Measurements from ENCODE around the gene GAS1. TPM values are rescaled to one million over a fixed set of nuclear protein-coding genes. Genes with fewer than 3 reads are reported as not detected.
A peak's percentile ranks its signal among the peaks of the same experiment; 100 is the strongest.

Gene GAS1
- total RNA-seq, 1 donor from 2014 or later, result 70.0 TPM

DNA sequence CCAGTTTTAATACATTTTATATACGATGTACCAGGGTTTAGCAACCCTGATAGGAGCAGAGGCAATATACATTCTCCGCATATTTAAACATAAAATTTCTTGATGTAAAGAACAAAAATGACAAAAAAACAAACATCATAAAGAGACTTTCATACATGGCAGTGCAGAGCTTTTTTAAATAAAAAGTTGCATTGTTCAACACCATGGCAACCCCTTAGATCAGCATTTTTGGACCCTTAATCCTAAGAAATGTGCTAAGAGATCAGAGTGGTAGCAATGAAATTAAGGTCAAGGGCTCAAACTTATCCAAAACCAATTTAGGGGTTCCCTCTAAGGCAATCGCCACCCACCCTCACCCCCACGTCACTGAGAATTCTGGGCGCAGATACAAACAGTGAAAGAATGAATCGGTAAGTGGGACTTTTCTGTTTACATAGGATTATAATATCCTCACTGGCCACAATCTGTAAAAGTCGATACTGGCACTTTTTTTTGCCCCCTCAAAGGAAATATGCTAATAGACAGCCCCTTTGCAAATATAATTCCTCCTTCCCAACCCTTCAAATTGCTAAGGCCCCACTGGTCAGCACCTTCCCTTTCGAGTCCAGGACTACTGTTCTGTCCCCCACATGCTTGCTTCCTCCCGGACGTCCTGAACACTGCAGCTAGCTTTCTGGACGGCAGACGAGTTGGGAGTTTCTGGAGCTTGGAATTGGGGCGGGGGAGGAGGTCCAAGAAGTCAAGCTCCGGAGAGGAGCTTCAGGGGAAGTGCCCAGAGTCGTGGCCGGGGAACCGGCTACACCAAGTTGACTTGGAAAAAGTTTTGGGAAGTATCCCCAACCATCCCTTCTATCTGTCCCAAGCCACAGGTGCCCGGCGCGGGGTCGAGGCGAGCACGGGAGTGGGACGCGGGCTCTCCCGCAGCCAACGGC is 2.2 kb downstream of the GAS1 start:
- H3K9me3 Mint-ChIP-seq (ENCODE audit: low read depth), result no peaks in the 10 kb centered on the region
- H3K27ac Mint-ChIP-seq (ENCODE audit: unreplicated experiment), result peak overlapping the region; percentile 88
- H3K4me1 Mint-ChIP-seq (ENCODE audit: low read depth), result peaks cover 48% of the 10 kb centered on the region
- peaks cover 2% of the 10 kb centered on the region for H3K36me3 Mint-ChIP-seq (ENCODE audit: low read depth)
- TF ChIP-seq, protein P1, sequence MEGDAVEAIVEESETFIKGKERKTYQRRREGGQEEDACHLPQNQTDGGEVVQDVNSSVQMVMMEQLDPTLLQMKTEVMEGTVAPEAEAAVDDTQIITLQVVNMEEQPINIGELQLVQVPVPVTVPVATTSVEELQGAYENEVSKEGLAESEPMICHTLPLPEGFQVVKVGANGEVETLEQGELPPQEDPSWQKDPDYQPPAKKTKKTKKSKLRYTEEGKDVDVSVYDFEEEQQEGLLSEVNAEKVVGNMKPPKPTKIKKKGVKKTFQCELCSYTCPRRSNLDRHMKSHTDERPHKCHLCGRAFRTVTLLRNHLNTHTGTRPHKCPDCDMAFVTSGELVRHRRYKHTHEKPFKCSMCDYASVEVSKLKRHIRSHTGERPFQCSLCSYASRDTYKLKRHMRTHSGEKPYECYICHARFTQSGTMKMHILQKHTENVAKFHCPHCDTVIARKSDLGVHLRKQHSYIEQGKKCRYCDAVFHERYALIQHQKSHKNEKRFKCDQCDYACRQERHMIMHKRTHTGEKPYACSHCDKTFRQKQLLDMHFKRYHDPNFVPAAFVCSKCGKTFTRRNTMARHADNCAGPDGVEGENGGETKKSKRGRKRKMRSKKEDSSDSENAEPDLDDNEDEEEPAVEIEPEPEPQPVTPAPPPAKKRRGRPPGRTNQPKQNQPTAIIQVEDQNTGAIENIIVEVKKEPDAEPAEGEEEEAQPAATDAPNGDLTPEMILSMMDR (IDR thresholded peaks at IDR 0.05), result no peak
- no peak for DNase-seq (ENCODE audit: low spot score)
- peak overlapping the region; percentile 88 for H3K4me3 Mint-ChIP-seq (ENCODE audit: unreplicated experiment)
- no peaks in the 10 kb centered on the region for H3K27me3 Mint-ChIP-seq (ENCODE audit: low read depth)

DNA sequence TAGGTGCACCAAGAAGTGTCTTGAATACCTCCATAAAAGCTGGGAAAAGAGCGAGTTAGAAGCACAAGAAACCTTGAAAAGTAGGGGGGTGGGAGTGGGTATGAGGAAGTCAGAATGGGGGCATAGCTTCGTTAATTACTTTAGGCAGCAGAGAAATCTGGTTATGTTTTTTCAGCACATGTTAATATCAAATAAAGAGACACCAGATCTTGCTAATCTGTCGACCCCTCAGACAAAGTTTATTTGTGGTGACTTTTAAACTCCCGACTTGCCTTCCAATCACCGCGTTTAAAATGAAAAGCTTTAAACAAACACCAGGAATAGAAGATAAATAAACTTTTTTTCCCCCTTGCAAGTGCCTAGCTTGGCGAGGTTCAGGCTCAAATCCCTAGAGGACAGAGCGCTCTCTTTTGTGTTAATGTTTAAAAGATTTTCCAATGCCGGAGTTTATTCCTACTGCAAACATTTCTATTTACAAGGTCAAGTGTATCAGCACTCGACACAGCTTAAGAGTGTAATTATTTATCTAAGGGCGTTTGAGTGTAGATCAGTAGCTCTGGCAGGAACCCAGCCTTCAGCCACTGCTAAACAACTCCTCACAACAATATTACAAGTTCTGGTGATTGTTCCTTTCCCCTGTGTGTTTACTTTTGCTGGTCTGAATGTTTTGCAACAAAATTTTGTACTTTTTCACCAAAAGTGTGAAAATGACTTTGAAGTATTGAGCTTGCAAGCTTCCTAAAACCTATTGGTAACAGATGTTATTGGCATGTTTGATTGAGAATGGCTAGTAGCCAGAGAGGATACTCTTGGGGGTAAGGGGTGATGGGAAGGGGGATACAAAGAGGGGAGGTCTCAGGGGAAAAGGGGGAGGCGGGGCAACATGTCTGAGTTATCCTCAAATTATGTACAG is 3.8 kb downstream of the GAS1 start:
- DNase-seq (ENCODE audit: low spot score), result no peak
- TF ChIP-seq, protein P1 (IDR thresholded peaks at IDR 0.05), result no peak
- H3K4me1 Mint-ChIP-seq (ENCODE audit: low read depth), result peaks cover 33% of the 10 kb centered on the region
- H3K9me3 Mint-ChIP-seq (ENCODE audit: low read depth), result peaks cover 4% of the 10 kb centered on the region
- peak overlapping the region; percentile 88 for H3K4me3 Mint-ChIP-seq (ENCODE audit: unreplicated experiment)
- peak overlapping the region; percentile 2 for H3K27ac Mint-ChIP-seq (ENCODE audit: unreplicated experiment)
- H3K36me3 Mint-ChIP-seq (ENCODE audit: low read depth), result peaks cover 2% of the 10 kb centered on the region
- no peaks in the 10 kb centered on the region for H3K27me3 Mint-ChIP-seq (ENCODE audit: low read depth)

DNA sequence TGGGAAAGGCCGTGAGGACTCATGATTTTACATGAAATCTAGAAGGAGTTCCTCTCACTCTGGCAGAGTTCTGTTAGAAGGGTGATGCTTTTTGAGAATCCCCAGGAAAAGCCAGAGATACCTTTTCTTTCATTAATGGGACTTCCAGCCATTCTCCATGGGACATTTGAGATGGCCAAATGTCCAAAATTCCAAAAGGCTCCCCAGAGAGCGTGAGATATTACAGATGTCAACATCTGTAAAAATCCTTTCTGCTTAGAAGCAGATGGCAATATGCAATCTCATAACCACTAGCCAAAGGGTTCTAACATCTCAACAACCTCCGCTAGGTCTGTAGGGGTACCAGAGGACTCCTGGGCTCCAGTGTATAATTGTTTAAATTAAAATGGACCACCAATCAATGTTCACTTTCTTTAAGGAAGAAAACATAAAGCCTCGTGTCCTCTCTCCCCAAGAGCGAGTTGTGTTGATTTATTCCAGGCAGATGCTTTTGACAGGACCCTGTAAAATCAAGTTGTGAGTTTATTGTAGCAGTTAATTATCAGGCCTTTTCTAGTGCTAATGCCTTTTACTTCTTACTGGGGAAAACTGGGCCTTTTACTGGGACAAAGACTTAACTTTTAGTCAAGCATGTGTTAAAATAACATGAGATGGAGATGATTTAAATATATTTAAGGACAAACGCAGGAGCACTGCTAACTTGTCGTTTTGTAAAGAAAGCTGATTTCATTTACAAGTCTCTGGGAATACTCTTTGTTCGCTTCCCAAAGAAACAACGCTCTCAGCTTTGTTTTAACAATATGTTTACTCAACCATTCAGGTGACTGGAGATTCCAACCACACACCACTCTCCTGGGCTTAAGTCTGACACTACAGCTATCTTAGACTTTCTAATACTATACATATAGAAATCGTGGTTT is 4.8 kb downstream of the GAS1 start:
- TF ChIP-seq, protein P1 (IDR thresholded peaks at IDR 0.05), result no peak
- Mint-ChIP-seq H3K9me3 (ENCODE audit: low read depth) (peaks cover 4% of the 10 kb centered on the region), H3K27ac (ENCODE audit: unreplicated experiment) (no peak overlapping the region), H3K4me1 (ENCODE audit: low read depth) (peaks cover 27% of the 10 kb centered on the region), H3K36me3 (ENCODE audit: low read depth) (peaks cover 2% of the 10 kb centered on the region), H3K27me3 (ENCODE audit: low read depth) (no peaks in the 10 kb centered on the region), H3K4me3 (ENCODE audit: unreplicated experiment) (no peak overlapping the region)
- no peak for DNase-seq (ENCODE audit: low spot score)

DNA sequence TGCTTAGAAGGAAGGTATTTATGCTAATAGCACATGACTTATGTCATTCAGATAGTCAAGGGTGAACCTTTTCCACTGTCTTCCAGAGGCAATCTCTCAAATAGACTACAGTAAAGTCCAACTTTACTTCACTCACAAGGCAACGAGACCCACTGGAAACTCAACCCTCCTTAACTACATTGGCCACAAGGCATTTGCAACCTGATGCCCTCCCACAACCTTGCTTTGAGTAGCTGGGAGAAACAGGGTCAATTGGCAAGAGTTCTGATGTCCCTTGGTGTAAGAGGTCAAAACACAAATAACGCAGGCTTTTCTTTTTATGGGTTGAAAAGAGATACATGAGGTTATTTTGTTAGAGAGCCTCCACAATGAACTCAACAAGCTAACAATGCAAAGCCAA is 6.1 kb downstream of the GAS1 start:
- H3K9me3 Mint-ChIP-seq (ENCODE audit: low read depth), result peaks cover 4% of the 10 kb centered on the region
- peaks cover 2% of the 10 kb centered on the region for H3K36me3 Mint-ChIP-seq (ENCODE audit: low read depth)
- TF ChIP-seq, protein P1 (IDR thresholded peaks at IDR 0.05), result no peak
- DNase-seq (ENCODE audit: low spot score), result no peak
- H3K27me3 Mint-ChIP-seq (ENCODE audit: low read depth), result no peaks in the 10 kb centered on the region
- H3K4me3 Mint-ChIP-seq (ENCODE audit: unreplicated experiment), result no peak overlapping the region
- no peak overlapping the region for H3K27ac Mint-ChIP-seq (ENCODE audit: unreplicated experiment)
- peaks cover 27% of the 10 kb centered on the region for H3K4me1 Mint-ChIP-seq (ENCODE audit: low read depth)

Data from chondrocyte (in vitro differentiated cells).